AG04450 (cell line): ENCODE results near the gene ZNF185. TPM values are rescaled to one million over a fixed set of nuclear protein-coding genes. Genes with fewer than 3 reads are reported as not detected.
"Not testable (repeated sequence)": the region's sequence is repeated elsewhere in the genome, so short reads cannot be mapped to it uniquely, and the experiment has no call there.

Experiments
- CTCF ChIA-PET: fragments of 300-600, 350-600 bp; formaldehyde crosslinking; extraction: SDS; loops from one replicate; lab custom pipeline; 2022; ENCODE audit warnings: antibody characterized with exemption, inconsistent platforms; lab: Charles Lee
- POLR2A ChIA-PET: fragments of 350-600 bp; formaldehyde crosslinking; extraction: SDS; loops from one replicate; lab custom pipeline; 2021; ENCODE audit warnings: antibody characterized with exemption, inconsistent platforms; lab: Yijun Ruan, JAX
- DNase-seq: peaks from one replicate; pipeline ENCODE4 v3.0.0-alpha.2; 2011; ENCODE audit warnings: low read depth, low spot score
- H3K27ac ChIP-seq: one replicate; pipeline ENCODE4 v1.5.1; 2012; ENCODE audit warnings: low read depth, low read length, control low read depth
- H3K27me3 ChIP-seq: one replicate; pipeline ENCODE4 v1.6.0; 2012; ENCODE audit warnings: low read length; ENCODE audit not compliant: control insufficient read depth, insufficient read depth
- H3K4me3 ChIP-seq: 2 replicates; pipeline ENCODE4 v1.5.1; 2011; ENCODE audit warnings: mild to moderate bottlenecking, low read depth, low read length, control low read depth
- H3K9me3 ChIP-seq: 2 replicates; pipeline ENCODE4 v1.5.1; 2012; ENCODE audit warnings: low read length; ENCODE audit not compliant: control insufficient read depth, insufficient read depth
- CTCF ChIP-seq: IDR thresholded peaks from 2 replicates; pipeline ENCODE4 v1.5.1; 2011; ENCODE audit warnings: low read depth, low read length, control low read depth, inconsistent platforms
- polyA plus RNA-seq: library from polyadenylated mRNA; depleted of rRNA; stranded (reverse); fragments of >200 nt; gene quantifications from 2 replicates; pipeline ENCODE4 v1.2.3, GENCODE V29; 2011

ZNF185 gene
- polyA plus RNA-seq, 1 experiment, result 10.3 TPM

DNA sequence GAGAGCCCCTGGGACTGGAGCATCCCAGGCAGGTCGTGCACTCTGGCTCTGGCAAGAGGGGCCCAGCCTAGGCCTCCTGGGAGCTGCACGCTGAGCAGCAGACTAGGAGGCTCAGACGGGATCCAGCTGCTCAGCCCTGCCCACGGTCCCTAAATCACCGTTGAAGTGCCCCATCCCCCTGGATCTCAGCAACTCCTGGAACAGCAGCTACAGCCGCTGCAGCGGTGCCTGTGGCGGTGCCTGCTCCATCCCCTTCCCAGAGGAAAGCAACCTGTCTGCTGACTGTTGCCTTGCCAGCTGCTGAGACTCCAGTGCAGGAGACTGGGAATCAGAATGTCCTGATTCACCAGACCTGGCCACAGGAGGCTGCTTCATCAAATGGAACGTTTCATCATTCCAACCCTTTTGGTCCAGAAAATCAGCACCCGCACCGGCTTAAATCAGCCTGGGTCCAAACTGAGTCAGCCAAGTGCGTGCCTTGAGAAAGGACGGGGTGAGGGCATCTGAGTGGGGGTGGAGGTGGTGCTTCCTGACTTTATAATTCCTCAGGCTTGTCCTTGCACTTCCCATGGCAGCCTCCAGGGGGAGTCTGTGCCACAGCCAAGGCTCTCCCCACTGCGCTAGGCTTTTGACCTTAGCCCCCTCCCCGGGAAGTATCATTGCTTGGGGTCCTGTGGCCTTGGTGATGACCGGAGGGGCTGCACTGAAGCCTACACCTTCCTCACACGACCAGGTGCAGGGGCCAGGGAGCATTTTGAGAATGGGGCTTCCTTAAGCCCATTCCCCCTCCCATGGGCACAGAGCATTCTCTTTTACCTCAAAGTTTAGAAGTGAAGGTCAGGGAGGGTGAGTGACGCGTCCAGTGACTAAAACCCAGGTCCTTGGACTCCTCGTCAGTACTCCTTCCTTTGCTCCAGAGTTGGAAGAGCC is 6.5 kb downstream of the ZNF185 start:
- ChIA-PET POLR2A (no interaction called here), CTCF (interaction anchor here (1.0 to 2.2 kb wide), 3 partner anchors 11 to 86 kb away, joined by 3 to 16 read pairs (median 3); no protein-coding TSS in a partner anchor)
- H3K27me3 ChIP-seq, result no peaks in the 10 kb centered on the region
- no peak for DNase-seq
- H3K27ac ChIP-seq, result peak overlapping the region; percentile 47
- TF ChIP-seq CTCF, result peak; percentile 73
- no peaks in the 10 kb centered on the region for H3K9me3 ChIP-seq
- H3K4me3 ChIP-seq, result no peak overlapping the region

DNA sequence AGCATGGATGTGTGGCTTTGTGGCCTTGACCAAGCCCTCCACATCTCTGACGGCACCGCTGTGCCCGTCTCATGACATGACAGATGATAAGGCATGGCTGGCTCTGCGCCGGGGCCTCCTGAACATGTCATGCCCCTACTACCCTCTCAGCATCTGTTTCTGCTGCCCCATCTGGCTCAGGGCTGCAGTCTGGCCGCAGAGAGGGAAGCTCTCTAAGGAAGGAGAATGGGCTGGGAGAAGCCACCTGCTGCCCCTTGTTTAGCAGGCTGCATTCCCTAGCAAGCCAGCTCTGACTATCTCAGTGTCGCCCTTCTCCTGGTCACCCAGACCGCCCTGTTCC is 7.2 kb downstream of the ZNF185 start:
- ChIA-PET CTCF (interaction anchor here (1.0 to 2.2 kb wide), 4 partner anchors 10 to 84 kb away, joined by 3 to 16 read pairs (median 4); no protein-coding TSS in a partner anchor), POLR2A (no interaction called here)
- H3K9me3 ChIP-seq, result no peaks in the 10 kb centered on the region
- H3K4me3 ChIP-seq, result no peak overlapping the region
- no peak overlapping the region for H3K27ac ChIP-seq
- no peaks in the 10 kb centered on the region for H3K27me3 ChIP-seq
- TF ChIP-seq CTCF, result no peak
- no peak for DNase-seq

DNA sequence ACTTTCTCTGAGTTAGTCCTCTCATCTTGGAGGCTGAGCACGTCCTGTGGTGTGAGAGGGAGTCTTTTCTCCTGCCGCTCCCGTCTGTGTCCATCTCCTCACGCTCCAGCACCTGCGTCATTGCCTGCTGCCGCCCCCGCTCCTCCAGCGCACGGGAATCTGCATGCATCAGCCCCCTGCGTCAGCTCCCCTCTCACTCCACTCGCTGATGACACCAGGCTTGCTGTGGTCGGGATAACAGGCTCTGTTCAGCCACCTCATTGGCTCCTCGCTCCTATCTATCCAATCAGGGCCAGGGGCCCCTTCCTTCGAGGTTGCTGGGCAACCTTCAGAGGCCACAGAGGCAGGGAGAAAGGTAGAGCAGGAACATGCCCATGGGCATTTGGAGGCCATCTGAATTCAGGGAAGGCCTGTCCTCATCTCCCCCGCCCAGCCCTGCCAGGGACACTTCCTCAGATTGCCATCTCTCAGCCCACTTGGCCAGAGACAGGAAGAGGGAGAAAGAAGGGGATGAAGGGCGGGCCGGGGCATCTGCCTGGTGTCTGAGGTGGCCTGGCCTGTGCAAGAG is 9.3 kb downstream of the ZNF185 start:
- Histone ChIP-seq H3K27me3 (no peaks in the 10 kb centered on the region), H3K27ac (peak overlapping the region; percentile 68), H3K9me3 (no peaks in the 10 kb centered on the region), H3K4me3 (no peak overlapping the region)
- POLR2A ChIA-PET, result no interaction called here
- CTCF ChIA-PET, result interaction anchor here (2.2 kb wide), 1 partner anchor 19 kb away, joined by 16 read pairs; no protein-coding TSS in a partner anchor
- DNase-seq, result peak; percentile 70
- no peak for TF ChIP-seq CTCF

- CTCF ChIA-PET, result no interaction called here
- no peak for TF ChIP-seq CTCF
- H3K9me3 ChIP-seq, result no peaks in the 10 kb centered on the region
- POLR2A ChIA-PET, result no interaction called here
- no peak overlapping the region for H3K4me3 ChIP-seq
- no peak for DNase-seq
- no peaks in the 10 kb centered on the region for H3K27me3 ChIP-seq
- no peak overlapping the region for H3K27ac ChIP-seq
These were observed 10.6 kb downstream of the ZNF185 start for GRCh38 chrX:152908486-152908885.

GRCh38 chrX:152910018-152910417 is 12.2 kb downstream of the ZNF185 start:
- H3K4me3 ChIP-seq, H3K9me3 ChIP-seq, H3K27me3 ChIP-seq, H3K27ac ChIP-seq, DNase-seq, CTCF ChIA-PET: not testable (repeated sequence)
- POLR2A ChIA-PET, result interaction anchor here (0.7 kb wide), 1 partner anchor 813 kb away, joined by 7 read pairs; no protein-coding TSS in a partner anchor
